PC-3 (cell line): ENCODE results near the gene NPFFR2. TPM values are rescaled to one million over a fixed set of nuclear protein-coding genes. Genes with fewer than 3 reads are reported as not detected.
"Not testable (repeated sequence)": the region's sequence is repeated elsewhere in the genome, so short reads cannot be mapped to it uniquely, and the experiment has no call there.

Source experiments
- ATAC-seq: fragments of 200-7000 bp; cut with Tn5 transposase; 2 replicates; pipeline ENCODE4 v1.9.1; 2020; ENCODE audit warnings: mild to moderate bottlenecking, moderate library complexity
- BruUV-seq: library from RNA; stranded (reverse); fragments of 400-500 nt; replicated peaks from 2 replicates; lab custom pipeline; 2021; lab: Mats Ljungman, UMichigan
- CTCF ChIA-PET: fragments of 300-600 bp; sonication (Branson Sonifier 250); formaldehyde crosslinking; loops from one replicate; lab custom pipeline; 2022; ENCODE audit warnings: antibody characterized with exemption; lab: Charles Lee
- POLR2A ChIA-PET: fragments of 300-600 bp; sonication (Branson Sonifier 250); formaldehyde crosslinking; loops from one replicate; lab custom pipeline; 2022; ENCODE audit warnings: antibody characterized with exemption; ENCODE audit not compliant: unreplicated experiment; lab: Charles Lee
- DNase-seq: peaks from one replicate; pipeline ENCODE4 v3.0.0-alpha.2; 2015
- H2AFZ ChIP-seq: fragments of 300-600 bp; sonication (generic); 2 replicates; pipeline ENCODE4 v1.6.0; 2016; ENCODE audit warnings: antibody characterized with exemption, low read length
- H3F3A ChIP-seq: fragments of 300-600 bp; sonication (generic); one replicate; pipeline ENCODE4 v1.6.0; 2017; ENCODE audit warnings: antibody characterized with exemption, low read length, control low read depth, mild to moderate bottlenecking; ENCODE audit not compliant: unreplicated experiment
- H3K27ac ChIP-seq: fragments of 300-600 bp; sonication (generic); 2 replicates; pipeline ENCODE4 v1.5.1; 2016; ENCODE audit warnings: mild to moderate bottlenecking, low read length
- H3K27me3 ChIP-seq: fragments of 300-600 bp; sonication (generic); 2 replicates; pipeline ENCODE4 v1.6.1; 2016; ENCODE audit warnings: low read length, mixed read lengths
- H3K36me3 ChIP-seq: fragments of 300-600 bp; sonication (generic); 2 replicates; pipeline ENCODE4 v1.6.1; 2016; ENCODE audit warnings: low read depth, mixed run types, low read length, mixed read lengths
- H3K4me1 ChIP-seq: fragments of 300-600 bp; sonication (generic); 2 replicates; pipeline ENCODE4 v1.5.1; 2016; ENCODE audit warnings: low read length; ENCODE audit not compliant: insufficient read depth
- H3K4me2 ChIP-seq: fragments of 300-600 bp; sonication (generic); 2 replicates; pipeline ENCODE4 v1.6.0; 2016; ENCODE audit warnings: low read length
- H3K4me3 ChIP-seq: fragments of 300-600 bp; sonication (generic); 2 replicates; pipeline ENCODE4 v1.5.1; 2016; ENCODE audit warnings: mild to moderate bottlenecking, low read length, mixed read lengths
- H3K79me2 ChIP-seq: fragments of 300-600 bp; sonication (generic); 2 replicates; pipeline ENCODE4 v1.6.1; 2017; ENCODE audit warnings: low read length, mixed read lengths
- H3K9ac ChIP-seq: fragments of 300-600 bp; sonication (generic); 2 replicates; pipeline ENCODE4 v1.6.0; 2016; ENCODE audit warnings: mild to moderate bottlenecking, low read length
- H3K9me2 ChIP-seq: fragments of 300-600 bp; sonication (generic); replicated peaks from 2 replicates; pipeline ENCODE4 v1.6.1; 2016; ENCODE audit warnings: mixed run types, low read length, mixed read lengths
- H3K9me3 ChIP-seq: fragments of 300-600 bp; sonication (generic); 2 replicates; pipeline ENCODE4 v1.6.1; 2016; ENCODE audit warnings: low read length, mixed read lengths
- H4K20me1 ChIP-seq: fragments of 300-600 bp; sonication (generic); 2 replicates; pipeline ENCODE4 v1.6.1; 2016; ENCODE audit warnings: low read length, mixed read lengths
- EZH2 ChIP-seq: fragments of 300-600 bp; sonication (generic); IDR thresholded peaks from one replicate; pipeline ENCODE4 v1.6.1; 2017; ENCODE audit warnings: antibody characterized with exemption, mild to moderate bottlenecking, low read length; ENCODE audit not compliant: unreplicated experiment
- EZH2phosphoT487 ChIP-seq: fragments of 300-600 bp; sonication (generic); IDR thresholded peaks from 2 replicates; pipeline ENCODE4 v1.6.1; 2018; ENCODE audit warnings: mild to moderate bottlenecking, antibody characterized with exemption, low read length, borderline replicate concordance
- intact Hi-C: fragments of 100-400 bp; cut with micrococcal nuclease; formaldehyde crosslinking; loops from 2 replicates; pipeline ENCODE4 v1.9.0; 2023
- total RNA-seq: library from RNA; depleted of rRNA; stranded (reverse); fragments of >200 nt; gene quantifications from 2 replicates; pipeline ENCODE4 v1.2.3, GENCODE V29; 2014
- TF ChIP-seq, protein P1 (sequence below): fragments of 300-600 bp; sonication (generic); conservative IDR thresholded peaks from 2 replicates; pipeline ENCODE4 v1.5.1; 2017; ENCODE audit warnings: antibody characterized with exemption, low read depth, mild to moderate bottlenecking, low read length

Gene NPFFR2
- total RNA-seq, 1 experiment from 2014 or later: not detected

DNA sequence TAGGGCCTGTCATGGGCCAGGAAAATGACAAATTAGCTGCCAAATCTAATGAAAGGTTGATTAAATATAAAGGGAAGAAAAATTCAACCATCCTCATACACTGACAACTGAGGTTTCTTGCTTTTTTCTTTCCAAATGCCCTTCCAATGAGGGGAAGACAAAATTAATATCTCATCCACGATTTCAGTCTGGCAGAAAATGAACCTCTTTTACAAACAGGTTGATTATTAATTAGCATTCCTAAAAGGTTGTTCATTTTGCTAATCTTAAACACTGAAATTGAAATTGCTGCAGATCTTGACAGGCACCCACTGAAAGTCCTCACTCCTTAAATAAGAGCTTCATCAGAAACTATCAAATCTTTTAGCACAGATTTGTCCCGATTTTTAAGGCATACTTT lies 45.5 kb downstream of the NPFFR2 start:
- H3K27me3 ChIP-seq: no peaks in the 10 kb centered on the region
- no peak overlapping the region for H3K9ac ChIP-seq
- ChIA-PET POLR2A (no interaction called here), CTCF (no interaction called here)
- H3K9me2 ChIP-seq: no peaks in the 10 kb centered on the region
- DNase-seq (no peak), ATAC-seq (no peak)
- TF ChIP-seq EZH2phosphoT487 (no peak), EZH2 (no peak)
- TF ChIP-seq, protein P1, sequence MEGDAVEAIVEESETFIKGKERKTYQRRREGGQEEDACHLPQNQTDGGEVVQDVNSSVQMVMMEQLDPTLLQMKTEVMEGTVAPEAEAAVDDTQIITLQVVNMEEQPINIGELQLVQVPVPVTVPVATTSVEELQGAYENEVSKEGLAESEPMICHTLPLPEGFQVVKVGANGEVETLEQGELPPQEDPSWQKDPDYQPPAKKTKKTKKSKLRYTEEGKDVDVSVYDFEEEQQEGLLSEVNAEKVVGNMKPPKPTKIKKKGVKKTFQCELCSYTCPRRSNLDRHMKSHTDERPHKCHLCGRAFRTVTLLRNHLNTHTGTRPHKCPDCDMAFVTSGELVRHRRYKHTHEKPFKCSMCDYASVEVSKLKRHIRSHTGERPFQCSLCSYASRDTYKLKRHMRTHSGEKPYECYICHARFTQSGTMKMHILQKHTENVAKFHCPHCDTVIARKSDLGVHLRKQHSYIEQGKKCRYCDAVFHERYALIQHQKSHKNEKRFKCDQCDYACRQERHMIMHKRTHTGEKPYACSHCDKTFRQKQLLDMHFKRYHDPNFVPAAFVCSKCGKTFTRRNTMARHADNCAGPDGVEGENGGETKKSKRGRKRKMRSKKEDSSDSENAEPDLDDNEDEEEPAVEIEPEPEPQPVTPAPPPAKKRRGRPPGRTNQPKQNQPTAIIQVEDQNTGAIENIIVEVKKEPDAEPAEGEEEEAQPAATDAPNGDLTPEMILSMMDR: no peak
- no peak overlapping the region for H2AFZ ChIP-seq
- peaks cover 8% of the 10 kb centered on the region for H3K4me1 ChIP-seq
- H4K20me1 ChIP-seq: no peaks in the 10 kb centered on the region
- no peaks in the 10 kb centered on the region for H3K9me3 ChIP-seq
- H3K79me2 ChIP-seq: no peaks in the 10 kb centered on the region
- H3K36me3 ChIP-seq: no peaks in the 10 kb centered on the region
- H3K4me3 ChIP-seq: no peak overlapping the region
- no peak overlapping the region for H3K27ac ChIP-seq
- no TSS peak for BruUV-seq
- no peak overlapping the region for H3K4me2 ChIP-seq
- H3F3A ChIP-seq: no peaks in the 10 kb centered on the region
- intact Hi-C loops: no loop called here

GRCh38 chr4:72084587-72085011 lies 52.8 kb downstream of the NPFFR2 start:
- TF ChIP-seq EZH2 (no peak), EZH2phosphoT487 (no peak)
- TF ChIP-seq, protein P1: no peak
- H3K4me3 ChIP-seq: no peak overlapping the region
- H3K36me3 ChIP-seq: no peaks in the 10 kb centered on the region
- H3K9me2 ChIP-seq: no peaks in the 10 kb centered on the region
- no peak overlapping the region for H3K4me2 ChIP-seq
- no peak for DNase-seq
- intact Hi-C loops: no loop called here
- H3K27me3 ChIP-seq: no peaks in the 10 kb centered on the region; the same call in 1 of the 2 replicates
- no peaks in the 10 kb centered on the region for H3K9me3 ChIP-seq
- no peak overlapping the region for H3K27ac ChIP-seq
- no peaks in the 10 kb centered on the region for H3F3A ChIP-seq
- no peak for ATAC-seq
- no peaks in the 10 kb centered on the region for H4K20me1 ChIP-seq
- no TSS peak for BruUV-seq
- H3K9ac ChIP-seq: no peak overlapping the region
- CTCF ChIA-PET: no interaction called here
- H3K4me1 ChIP-seq: no peaks in the 10 kb centered on the region
- no peaks in the 10 kb centered on the region for H3K79me2 ChIP-seq
- POLR2A ChIA-PET: no interaction called here
- H2AFZ ChIP-seq: no peak overlapping the region

- H3K9me2 ChIP-seq, H3K79me2 ChIP-seq, H3K9me3 ChIP-seq, DNase-seq, H3K9ac ChIP-seq, POLR2A ChIA-PET, H3K4me2 ChIP-seq, CTCF ChIA-PET, H2AFZ ChIP-seq, H3K27ac ChIP-seq, BruUV-seq, H3K4me1 ChIP-seq, H4K20me1 ChIP-seq, H3K4me3 ChIP-seq, H3F3A ChIP-seq, intact Hi-C loops, H3K27me3 ChIP-seq, ATAC-seq, H3K36me3 ChIP-seq: not testable (repeated sequence)
Measured at GRCh38 chr4:72090606-72091005, 58.8 kb downstream of the NPFFR2 start.
